ENCODE results near the gene GPR68.

DNA sequence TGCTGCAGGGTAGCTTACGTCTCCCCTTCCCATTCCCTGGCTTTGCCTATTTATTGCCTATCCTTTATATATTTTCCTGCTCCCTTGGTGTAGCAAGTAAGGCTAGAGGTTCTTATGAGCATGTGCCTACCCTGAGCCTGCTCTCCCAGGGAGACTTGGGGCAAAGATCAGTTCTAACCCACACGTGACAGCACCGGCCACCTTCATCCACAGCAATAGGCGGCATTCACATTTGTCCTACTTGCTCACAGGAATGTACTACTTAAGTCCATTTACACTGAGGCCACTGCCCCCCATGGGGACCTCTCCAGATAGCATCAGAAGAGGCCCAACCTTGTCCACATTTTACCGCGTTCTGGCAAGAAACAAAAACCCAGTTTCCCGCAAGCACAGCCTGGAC is 8.7 kb downstream of the GPR68 start:
- TF ChIP-seq, protein P1, sequence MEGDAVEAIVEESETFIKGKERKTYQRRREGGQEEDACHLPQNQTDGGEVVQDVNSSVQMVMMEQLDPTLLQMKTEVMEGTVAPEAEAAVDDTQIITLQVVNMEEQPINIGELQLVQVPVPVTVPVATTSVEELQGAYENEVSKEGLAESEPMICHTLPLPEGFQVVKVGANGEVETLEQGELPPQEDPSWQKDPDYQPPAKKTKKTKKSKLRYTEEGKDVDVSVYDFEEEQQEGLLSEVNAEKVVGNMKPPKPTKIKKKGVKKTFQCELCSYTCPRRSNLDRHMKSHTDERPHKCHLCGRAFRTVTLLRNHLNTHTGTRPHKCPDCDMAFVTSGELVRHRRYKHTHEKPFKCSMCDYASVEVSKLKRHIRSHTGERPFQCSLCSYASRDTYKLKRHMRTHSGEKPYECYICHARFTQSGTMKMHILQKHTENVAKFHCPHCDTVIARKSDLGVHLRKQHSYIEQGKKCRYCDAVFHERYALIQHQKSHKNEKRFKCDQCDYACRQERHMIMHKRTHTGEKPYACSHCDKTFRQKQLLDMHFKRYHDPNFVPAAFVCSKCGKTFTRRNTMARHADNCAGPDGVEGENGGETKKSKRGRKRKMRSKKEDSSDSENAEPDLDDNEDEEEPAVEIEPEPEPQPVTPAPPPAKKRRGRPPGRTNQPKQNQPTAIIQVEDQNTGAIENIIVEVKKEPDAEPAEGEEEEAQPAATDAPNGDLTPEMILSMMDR (IDR thresholded peaks at IDR 0.05): no peak
- no peak for TF ChIP-seq POLR2A (IDR thresholded peaks at IDR 0.05)

Data from body of pancreas (tissue), 4 donors.